Measurements from ENCODE around the gene NKX6-1.

DNA sequence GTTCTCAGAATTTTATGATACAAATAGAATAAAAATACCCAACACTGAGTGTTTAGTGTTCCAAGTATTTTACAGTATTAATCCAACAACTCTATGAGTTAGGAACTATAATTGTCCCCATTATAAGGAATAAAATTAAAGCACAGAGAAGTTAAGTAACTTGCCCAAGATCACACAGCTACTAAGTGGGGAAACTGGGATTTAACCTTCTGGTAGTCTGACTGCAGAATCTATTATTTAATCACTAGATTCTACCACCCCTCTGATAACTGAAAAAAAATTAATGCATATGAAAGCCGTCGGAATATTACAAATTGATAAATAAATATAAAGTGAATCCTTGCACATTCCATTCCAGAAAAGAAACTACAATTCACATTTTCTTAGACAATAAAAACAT, 5.7 kb upstream of the NKX6-1 start:
- TF ChIP-seq POLR2AphosphoS5 (IDR thresholded peaks at IDR 0.05) (no peak), POLR2A (IDR thresholded peaks at IDR 0.05) (no peak)
- TF ChIP-seq, protein P1, sequence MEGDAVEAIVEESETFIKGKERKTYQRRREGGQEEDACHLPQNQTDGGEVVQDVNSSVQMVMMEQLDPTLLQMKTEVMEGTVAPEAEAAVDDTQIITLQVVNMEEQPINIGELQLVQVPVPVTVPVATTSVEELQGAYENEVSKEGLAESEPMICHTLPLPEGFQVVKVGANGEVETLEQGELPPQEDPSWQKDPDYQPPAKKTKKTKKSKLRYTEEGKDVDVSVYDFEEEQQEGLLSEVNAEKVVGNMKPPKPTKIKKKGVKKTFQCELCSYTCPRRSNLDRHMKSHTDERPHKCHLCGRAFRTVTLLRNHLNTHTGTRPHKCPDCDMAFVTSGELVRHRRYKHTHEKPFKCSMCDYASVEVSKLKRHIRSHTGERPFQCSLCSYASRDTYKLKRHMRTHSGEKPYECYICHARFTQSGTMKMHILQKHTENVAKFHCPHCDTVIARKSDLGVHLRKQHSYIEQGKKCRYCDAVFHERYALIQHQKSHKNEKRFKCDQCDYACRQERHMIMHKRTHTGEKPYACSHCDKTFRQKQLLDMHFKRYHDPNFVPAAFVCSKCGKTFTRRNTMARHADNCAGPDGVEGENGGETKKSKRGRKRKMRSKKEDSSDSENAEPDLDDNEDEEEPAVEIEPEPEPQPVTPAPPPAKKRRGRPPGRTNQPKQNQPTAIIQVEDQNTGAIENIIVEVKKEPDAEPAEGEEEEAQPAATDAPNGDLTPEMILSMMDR (IDR thresholded peaks at IDR 0.05) = no peak
